ENCODE data around the gene KCNIP2. TPM values are rescaled to one million over a fixed set of nuclear protein-coding genes. Genes with fewer than 3 reads are reported as not detected.

KCNIP2 gene
- total RNA-seq, 1 donor from 2014 or later = 30.0 TPM

DNA sequence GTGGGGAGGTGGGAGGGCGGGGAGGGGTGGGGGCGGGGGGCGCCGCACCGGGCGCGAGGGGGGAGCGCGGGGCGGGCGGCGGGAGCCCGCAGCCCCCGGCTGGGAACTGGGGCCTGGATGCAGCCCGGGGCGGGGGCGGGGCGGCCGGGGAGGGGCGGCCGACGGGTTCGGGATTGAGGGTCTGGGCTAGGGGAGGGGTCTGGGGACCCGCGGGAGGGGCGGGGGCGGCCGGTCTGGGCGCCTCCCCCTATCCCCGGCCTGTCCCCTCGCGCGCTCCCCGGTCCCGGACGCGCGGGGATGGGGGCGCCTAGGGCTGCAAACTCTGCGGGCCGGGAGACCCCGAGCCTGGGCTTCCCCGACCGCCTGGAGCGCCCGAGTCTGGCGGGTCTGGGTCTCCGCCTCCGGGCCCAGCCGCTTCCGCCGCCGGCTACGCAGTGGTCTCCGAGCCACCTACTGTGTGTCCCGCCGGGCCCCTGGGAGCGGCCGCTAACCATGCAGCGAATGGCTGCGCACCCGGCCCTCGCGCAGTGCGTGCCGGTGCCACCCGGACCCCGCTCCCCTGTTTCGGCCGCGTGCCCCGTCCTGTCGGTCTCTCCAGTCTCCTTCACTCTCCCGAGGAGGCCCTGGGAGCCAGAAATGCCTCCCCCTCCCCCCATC is 67.3 kb downstream of the KCNIP2 start:
- TF ChIP-seq, protein P1, sequence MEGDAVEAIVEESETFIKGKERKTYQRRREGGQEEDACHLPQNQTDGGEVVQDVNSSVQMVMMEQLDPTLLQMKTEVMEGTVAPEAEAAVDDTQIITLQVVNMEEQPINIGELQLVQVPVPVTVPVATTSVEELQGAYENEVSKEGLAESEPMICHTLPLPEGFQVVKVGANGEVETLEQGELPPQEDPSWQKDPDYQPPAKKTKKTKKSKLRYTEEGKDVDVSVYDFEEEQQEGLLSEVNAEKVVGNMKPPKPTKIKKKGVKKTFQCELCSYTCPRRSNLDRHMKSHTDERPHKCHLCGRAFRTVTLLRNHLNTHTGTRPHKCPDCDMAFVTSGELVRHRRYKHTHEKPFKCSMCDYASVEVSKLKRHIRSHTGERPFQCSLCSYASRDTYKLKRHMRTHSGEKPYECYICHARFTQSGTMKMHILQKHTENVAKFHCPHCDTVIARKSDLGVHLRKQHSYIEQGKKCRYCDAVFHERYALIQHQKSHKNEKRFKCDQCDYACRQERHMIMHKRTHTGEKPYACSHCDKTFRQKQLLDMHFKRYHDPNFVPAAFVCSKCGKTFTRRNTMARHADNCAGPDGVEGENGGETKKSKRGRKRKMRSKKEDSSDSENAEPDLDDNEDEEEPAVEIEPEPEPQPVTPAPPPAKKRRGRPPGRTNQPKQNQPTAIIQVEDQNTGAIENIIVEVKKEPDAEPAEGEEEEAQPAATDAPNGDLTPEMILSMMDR (IDR thresholded peaks at IDR 0.05; ENCODE audit: partially characterized antibody, unreplicated experiment) = no peak
- H3K27me3 Mint-ChIP-seq (ENCODE audit: unreplicated experiment) = peaks cover 23% of the 10 kb centered on the region
- DNase-seq = no peak
- no peaks in the 10 kb centered on the region for H3K36me3 Mint-ChIP-seq (ENCODE audit: unreplicated experiment)
- H3K9me3 Mint-ChIP-seq (ENCODE audit: unreplicated experiment) = peaks cover 12% of the 10 kb centered on the region
- peak overlapping the region; percentile 71 for H3K4me3 Mint-ChIP-seq (ENCODE audit: unreplicated experiment)
- H3K4me1 Mint-ChIP-seq (ENCODE audit: low read depth, unreplicated experiment) = peaks cover 23% of the 10 kb centered on the region
- no peak overlapping the region for H3K27ac Mint-ChIP-seq (ENCODE audit: unreplicated experiment)

Other genes with a start within 250 kb of the KCNIP2 start
- gene FBXW4, start 148.6 kb downstream of the KCNIP2 start, total RNA-seq (ENCODE audit: unreplicated experiment) = 25.8 TPM
- 1.1 TPM for gene FGF8, start 67.7 kb downstream of the KCNIP2 start, total RNA-seq (ENCODE audit: unreplicated experiment)
- 18.1 TPM for gene NPM3, start 60.4 kb downstream of the KCNIP2 start, total RNA-seq (ENCODE audit: unreplicated experiment)
- 277 TPM for gene OGA, start 25.4 kb downstream of the KCNIP2 start, total RNA-seq (ENCODE audit: unreplicated experiment)
- 48.1 TPM for gene ARMH3, start 212.4 kb upstream of the KCNIP2 start, total RNA-seq (ENCODE audit: unreplicated experiment)
- 22.1 TPM for gene HPS6, start 221.5 kb upstream of the KCNIP2 start, total RNA-seq (ENCODE audit: unreplicated experiment)